Cortex of kidney (tissue), 1 donor: ENCODE results near the gene MTUS2.

Experiments
- DNase-seq: peaks from one replicate; lab custom pipeline; 2025; lab: John Stamatoyannopoulos, UW

Gene MTUS2

DNA sequence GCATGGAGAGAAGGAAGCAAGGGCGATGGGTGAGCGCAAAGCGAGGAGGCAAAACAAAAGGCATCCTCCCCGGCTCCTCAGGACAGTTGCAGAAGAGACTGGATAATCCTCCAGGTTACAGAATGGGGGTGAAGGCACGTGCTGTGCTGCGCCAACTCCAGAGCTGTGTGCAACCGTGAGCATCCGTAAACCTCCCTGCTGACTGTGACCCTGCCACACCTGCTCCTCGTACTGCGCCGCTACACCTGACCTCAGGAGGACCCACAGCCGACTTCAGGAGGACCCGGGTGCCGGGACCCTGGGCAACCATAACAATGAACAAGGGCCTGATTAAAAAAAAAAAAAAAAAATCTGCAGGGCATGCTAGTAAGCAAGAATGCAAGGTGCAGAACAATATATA lies 706.6 kb downstream of the MTUS2 start:
- no peak for DNase-seq

DNA sequence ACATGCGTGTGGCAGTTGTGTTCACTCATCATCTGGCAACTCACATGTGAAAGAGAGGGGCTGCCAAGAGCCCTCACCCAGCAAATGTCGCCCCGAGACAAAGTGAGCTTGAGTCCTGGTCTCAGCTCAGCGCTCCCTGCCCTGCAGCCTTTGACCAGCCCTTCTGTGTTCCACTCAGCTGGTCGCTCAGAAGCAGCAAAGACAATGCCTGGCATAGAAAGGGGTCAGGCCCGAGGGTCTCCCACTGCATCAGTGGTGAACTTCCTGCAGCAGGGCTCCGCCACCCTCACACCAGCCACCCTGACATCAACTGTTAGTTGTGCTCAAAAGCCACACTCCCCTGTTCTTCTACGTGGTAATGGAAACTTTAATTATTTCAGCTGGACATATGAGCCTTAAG lies 707.4 kb downstream of the MTUS2 start:
- DNase-seq = no peak

DNA sequence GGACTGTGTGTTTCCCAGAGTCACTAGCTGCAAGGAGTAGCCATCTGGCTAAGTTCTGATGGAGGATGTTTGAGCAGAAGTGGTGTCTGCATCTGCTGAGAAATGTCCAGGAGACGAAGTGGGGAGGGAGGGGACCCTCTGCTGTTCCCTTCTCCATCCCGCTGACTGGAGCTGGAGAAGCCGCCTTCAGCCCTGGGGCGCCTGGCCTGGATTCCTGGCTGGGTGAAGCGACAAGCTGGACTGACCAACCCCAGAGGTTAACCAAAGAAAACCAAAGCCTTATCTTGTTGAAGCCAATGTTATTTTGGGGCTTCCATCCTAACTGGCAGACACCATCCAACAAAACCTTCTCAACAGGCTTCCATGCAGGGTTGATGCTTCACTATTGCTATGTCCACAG lies 707.8 kb downstream of the MTUS2 start:
- no peak for DNase-seq

DNA sequence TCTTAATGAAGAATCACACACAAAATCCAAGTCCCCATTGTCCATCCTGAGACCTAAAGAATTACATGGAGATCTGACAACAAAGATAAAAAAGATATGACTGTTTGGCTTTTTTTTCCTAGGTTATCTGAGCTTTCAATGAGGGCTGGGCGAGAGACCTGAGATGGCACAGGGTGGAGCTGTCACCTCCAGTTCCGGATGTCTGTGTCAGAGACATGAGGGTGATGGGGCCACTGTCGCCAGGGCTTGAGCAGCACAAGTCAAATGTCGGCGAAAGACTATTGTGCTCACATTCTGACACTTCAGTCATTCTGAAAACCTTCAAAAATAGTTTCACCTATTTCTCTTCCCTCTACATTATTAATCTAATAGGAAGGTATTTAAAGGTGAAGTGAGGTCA lies 709.6 kb downstream of the MTUS2 start:
- DNase-seq = no peak

DNA sequence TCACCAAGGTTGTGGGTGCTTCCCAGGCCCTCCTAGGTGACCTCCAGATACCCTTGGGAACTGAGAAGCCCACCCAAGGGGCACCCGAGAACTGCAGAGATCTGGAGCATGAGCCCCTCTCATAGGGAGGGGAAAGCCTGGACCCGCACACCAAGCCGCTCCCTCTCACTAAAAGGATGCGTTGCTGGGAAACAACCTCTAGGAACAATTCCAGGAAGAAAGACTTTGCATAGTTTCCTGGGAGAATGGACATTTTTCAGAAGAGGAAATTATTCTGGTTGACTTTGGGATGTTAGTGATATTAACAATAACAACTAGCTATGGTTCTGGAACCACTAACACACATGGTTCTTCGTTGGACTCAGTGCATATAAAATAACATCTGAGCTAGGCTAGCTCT lies 710.8 kb downstream of the MTUS2 start:
- no peak for DNase-seq

DNA sequence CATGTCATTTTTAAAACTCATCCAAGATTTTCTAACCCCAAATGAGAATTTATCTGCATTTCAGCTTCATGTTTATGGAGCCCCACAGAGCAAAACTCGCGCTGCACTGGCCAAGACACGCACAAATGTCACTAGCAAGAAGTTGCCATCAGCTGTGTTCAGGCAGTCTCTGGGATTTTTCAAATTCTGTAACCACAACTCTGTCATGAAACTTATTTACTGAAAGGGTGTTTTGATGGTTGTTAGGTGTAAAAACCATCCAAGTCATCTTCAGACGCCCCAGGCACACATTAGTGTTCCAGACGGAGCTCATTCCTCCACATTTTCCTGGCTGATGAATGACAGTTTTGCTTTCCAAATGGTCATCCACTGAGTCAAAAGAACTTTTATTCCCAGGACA lies 712.0 kb downstream of the MTUS2 start:
- DNase-seq = no peak

DNA sequence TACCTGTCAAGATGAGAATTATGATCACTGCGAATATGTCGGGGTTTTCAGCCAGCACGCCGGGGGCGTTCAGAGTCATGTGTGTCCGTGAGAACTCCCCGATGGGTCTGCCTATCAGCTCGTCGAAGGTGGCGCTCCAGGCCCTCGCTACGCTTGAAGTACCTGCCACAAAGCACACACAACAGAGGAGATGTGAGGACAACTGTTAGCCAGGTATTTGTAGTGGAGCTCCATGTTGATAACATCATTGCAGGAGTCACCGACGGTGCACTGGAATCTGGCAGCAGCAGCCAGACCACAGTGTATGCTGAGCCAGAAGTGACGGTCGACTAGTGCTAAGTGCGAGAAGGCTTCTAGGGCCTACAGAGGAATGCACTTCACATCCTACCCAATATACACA lies 712.7 kb downstream of the MTUS2 start:
- no peak for DNase-seq

DNA sequence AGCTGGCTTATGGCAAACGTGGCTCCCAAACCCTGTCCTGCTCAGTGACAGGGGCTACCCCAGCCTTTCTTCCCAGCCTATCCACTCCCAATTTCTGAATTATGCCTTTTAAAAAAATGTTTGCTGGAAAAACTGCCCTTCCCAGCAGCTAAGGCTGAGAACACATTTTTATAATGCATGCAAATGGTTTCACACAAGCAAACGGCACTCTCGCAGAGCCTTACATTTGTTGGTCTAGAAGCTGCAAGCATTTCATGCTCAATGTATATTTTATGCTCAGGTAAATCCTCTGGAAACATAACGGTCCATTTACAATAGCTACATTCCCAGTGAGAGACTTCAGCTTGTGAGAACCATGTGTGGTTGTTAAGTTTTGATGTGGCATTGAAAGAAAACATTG lies 713.9 kb downstream of the MTUS2 start:
- no peak for DNase-seq

DNA sequence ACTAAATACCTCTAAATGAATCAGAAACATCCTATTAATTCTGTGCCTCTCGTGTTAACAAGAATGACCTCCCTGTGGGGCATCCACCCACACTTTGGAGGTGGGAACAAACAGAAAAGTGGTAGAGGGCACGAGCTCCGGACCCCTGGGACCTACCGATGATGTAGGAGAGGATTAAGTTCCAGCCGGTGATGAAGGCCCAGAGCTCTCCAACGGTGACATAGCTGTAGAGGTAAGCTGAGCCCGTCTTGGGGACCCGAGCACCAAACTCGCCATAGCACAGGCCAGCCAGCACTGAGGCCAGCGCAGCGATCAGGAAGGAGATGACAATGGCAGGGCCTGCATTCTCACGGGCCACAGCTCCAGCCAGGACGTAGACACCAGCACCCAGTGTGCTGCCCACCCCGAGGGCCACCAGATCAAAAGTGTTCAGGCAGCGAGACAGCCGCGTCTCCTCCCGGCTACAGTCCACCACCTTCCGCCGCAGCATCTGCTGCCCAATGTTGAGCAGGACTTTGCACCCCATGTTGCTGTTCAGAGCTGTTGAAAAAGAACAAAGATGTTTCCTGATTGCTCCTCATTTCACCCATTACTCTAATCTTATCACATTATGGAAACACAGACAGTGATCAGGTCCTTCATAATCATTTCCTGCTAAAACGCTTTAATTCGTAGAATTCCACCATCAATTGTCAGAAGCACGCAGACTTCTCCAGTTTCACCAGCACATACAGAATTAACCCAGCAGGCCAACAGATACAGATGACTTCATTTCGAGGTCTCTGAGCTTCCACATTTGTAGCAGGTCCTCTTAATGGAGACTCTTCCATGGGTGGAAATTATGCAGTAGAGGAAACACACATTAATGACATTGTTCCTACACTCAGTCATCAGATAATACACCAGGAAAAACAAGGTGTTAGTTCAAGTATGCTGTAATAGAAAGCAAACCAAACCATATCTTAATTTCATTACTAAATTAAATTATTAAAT lies 715.8 kb downstream of the MTUS2 start:
- no peak for DNase-seq

DNA sequence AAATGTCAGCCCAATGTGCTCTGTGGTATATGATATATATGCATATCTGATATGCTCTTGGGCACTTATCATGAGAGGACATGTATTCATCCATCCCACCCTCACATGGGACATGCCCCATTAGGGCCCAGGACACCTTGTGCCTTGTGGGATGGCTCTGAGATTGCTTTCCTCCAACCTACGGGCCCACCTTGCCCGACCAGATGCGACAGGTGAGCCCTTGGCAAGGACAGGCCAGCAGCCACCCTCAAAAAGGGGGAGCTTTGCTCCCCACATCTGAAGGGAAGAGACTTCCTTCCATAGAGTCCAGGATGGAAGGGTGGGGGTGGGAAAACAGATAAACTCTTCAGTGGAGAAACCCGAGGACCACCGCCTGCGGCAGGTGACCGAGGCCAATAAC lies 716.7 kb downstream of the MTUS2 start:
- no peak for DNase-seq

DNA sequence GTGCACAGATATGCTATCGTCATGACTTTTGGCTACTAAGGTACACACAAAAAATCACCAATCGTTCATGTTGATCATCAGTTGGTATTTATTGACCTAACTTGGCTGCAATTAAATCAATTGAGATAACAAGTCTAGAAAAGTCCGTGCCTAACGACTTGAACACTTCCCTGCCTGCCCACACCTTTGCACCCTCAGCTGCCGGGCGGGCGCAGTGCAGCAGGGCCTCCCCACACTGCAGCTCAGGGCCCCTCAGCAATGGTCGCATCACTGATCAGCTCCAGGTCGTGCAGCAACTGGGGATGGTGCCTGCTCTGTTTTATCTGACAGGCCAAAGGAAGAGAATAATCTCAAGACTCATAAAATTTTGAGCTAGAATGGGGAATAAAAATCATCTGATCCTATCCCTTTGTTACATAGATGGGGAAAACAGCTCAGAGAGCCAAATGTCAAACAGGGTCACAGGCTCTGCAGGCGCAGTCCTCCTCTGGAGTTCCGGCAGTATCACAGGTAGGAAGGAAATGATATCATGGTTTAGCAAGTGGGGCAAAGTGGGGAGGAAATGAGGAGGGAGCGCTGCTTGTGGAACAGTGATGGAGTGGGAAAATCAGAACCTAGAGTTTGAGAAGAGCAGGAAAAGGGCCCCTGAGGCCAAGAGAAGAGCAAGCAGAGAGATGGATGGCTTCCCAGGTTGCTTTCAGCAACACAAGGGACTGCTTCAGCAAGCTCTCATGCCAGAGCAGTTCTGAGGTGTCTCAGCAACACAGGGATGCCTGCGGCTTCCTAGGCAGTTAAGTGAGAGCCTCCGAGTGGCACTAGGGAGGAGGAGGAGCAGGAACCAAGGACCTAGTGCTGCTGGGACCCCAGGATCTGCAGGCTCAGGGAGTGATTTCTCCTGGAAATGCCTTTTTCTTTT lies 717.9 kb downstream of the MTUS2 start:
- DNase-seq = no peak

DNA sequence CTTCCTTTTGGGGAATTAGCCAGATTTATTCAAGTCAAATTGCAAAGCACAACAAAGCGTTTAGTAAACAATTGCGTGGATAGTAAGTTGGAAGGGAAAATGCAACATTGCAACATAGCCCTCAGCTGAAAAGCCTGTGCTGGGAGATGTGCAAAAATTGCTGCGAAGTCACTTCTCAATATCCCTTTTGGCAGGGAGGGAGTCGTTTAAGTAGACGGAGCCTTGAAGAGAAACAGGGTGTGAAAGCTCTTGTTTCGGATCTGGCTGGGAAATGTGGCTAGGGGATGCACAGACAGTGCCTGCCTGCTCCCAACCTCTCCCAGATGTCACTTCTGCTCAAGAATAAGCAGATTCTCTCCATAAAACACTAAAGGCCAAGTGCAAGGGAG lies 718.5 kb downstream of the MTUS2 start:
- no peak for DNase-seq

DNA sequence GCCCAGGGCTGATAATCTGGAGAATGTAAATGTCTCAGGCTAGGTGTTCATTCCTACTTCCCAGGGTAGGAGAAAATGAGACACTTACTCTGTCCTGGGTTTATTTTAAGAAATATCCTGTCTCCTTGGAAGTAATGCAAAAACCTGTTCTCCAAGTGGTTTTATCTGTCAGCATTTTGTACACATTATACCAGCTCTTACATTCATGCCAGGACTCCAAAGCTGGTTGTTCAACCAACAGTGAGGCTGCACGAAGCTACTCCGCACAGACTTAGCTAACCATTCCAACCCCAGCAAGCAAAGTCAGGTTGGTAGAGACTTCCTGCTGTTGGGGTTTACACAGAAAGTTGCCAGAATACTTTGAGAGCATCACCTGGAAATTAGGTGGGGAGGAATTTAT lies 719.7 kb downstream of the MTUS2 start:
- DNase-seq = no peak

DNA sequence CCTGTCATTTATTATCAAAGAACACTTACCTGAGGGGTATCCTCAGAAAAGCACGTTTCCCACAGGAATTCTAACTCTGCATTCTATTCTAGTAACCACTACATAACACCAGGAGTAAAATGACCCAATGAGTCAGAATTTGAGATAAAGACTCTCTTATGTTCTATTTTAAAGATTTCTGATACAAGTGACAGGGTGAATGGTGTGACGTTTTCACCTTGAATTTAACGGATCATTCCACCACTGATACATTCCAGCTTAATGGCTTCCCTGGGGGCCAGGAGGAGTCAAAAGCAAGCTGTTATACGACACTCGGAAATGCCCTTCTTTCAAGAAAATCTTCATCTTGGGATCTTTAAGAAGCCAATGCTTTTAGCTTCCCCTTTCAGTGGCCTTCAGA lies 720.2 kb downstream of the MTUS2 start:
- no peak for DNase-seq

DNA sequence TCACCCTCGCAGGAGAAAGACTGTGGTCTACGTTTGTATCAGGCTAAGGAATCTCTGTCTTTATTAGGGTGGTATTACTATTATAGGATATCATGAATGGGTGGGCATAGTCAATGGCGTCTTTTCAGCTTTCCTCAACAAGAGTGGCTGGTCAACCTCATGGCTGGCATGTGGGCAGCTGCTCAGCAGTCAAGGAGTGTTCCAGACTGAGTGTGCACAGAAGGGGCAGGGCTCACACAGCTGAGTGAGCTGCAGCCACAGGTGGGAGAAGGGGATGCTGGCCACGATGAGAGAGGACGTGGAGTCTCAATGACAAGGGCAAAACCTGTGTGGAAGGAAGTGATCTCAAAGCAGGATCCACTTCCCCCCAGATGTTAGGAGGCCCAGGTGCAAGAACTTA lies 720.7 kb downstream of the MTUS2 start:
- no peak for DNase-seq

DNA sequence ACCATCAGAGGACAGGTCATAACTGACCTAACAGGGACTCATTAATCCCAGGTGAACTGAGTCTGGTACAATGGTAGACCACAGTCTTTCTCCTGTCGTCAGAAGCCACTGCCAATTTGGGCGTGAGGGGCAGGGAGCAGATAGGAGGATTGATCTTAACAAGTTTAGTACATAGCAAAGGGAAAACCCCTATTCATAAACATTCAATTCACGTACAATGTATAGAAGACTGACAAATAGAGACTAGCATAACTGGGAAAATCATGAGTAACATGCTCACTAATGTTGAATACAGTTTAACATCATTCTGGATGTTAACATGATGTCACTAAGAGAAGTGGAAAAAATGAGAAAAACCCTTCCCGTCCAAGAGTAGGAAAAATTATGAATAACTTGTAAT lies 721.3 kb downstream of the MTUS2 start:
- no peak for DNase-seq

DNA sequence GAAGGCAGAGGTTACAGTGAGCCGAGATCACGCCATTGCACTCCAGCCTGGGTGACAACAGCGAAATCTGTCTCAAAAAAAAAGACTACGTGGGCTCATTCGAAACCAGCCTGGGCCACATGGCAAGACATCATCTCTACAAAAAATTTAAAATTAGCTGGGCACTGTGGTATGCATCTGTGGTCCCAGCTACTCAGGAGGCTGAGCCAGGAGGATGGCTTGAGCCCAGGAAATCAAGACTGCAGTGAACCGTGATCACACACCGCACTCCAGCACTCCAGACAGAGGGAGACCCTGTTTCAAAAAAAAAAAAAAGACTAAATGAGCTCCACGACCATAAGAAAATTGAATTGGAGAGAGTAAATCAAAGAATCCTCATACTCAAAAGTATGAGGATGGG lies 722.2 kb downstream of the MTUS2 start:
- DNase-seq = no peak

DNA sequence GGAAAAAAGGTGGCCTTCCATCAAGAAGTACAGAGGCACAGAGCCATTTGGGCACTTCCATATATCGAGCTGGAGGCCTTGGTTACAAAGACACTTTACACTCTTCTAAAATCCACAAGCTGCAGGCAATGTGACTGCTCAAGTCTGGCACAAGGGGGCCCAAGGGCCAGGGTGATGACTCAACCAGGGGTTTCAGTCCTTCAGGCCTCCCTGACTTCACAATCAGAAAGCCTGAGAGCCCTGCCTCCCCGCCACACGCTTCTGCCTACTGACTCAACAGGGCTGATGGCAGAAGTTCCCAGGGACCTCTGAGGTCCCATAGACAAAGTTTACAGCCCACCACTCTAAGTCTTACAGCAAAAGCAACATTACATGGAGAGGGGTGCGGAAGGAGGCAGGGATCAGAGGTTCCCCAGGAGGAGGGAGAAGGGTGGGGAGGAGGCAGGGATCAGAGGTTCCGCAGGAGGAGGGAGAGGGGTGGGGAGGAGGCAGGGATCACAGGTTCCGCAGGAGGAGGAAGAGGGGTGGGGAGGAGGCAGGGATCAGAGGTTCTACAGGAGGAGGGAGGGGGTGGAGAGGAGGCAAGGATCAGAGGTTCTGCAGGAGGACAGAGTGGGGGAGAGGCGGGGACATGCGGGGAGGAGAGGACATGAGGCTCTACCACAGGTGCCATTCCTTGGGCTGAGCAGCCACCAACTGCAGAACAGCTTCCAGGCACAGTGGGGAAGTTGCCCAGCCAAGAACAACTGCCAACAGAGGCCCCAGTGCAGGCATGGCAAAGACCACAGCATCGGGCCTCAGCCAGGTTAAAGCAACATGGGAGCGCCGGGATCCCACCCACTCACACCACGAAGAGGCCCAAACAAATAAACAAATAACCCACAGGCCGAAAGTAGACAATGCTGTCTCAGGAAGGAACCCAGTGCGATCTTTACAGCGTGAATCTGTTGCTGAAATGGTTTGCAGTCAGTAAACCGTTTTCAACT lies 723.4 kb downstream of the MTUS2 start:
- no peak for DNase-seq

DNA sequence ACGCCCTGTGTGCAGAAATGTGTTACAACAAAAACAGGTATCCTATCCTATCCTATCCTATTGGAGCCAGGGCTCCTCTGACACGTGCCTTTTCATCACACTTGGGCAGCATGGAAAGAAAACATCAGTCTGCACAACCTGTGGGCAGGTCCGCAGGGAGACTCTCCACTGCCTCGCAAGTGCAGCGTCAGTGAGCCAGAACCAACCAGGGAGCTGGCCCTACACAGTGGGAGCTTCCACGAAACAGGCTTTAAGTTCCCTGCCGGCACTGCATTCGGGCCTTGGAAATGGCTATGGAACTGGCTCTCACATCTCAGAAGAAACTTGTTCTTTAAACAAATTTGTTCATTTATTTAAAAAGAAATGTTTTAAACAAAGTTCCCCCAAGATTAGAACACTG lies 725.8 kb downstream of the MTUS2 start:
- DNase-seq = no peak

DNA sequence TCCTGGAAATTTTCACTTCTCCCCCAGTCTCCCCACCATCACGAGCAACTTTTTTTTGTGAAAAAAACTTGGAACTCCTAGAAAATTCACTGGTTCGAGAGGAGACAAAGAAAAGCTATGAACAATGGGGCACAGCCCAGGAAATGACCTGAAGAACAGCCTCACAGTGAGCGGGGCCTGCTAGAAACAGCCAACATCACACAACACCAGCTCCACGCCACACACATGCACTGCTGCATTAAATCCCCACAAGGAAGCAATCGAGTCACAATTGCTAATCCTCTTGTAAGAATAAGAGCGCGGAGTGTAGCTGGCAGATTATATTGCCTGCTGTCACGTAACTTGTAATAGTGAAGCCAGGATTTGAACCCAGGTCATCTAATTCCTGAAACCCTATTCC lies 726.5 kb downstream of the MTUS2 start:
- DNase-seq = no peak

DNA sequence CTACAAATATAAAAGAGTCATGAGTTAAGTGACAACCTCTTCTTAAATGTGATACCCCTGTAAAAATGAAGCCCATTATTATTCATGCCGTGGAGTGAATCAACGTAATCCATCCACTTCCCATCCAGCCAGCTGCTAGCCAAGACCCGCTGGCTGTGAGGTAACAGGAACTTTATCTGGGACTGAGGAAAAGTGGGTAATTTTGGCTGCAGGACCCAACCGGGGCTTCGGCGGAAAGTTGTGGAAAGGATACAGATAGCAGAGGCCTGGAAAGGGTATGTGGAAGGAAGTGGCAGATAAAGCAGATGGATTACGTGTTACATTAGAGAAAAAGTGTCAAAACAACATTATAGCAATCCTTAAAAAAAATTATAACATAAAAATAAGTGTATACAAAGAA lies 727.0 kb downstream of the MTUS2 start:
- no peak for DNase-seq

DNA sequence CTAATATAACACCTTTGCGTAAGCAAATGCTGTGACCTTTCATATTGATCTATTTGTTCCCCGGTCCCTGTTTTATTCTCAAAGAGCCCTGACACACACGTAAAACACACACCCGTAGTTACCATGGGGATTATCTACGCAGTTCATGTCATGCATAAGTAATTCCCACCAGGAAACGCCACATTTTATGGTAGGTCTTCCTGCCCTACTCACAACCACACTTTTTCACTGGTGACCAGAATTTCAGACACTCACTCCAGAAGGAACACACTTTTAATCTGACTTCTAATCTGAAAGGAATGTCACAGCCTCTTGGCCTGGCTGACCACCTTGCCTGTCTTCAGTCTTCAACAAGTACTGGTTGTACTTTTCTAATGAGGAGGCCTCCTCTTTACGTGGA lies 728.6 kb downstream of the MTUS2 start:
- DNase-seq = no peak
